ENCODE results near the gene CRP. TPM values are rescaled to one million over a fixed set of nuclear protein-coding genes. Genes with fewer than 3 reads are reported as not detected.

The CRP gene
- total and polyA plus RNA-seq, 9 of the 15 experiments (the other 6 are each of a cell fraction or from before 2014, with no cell fraction given) = 0.69 TPM; not detected in 8

DNA sequence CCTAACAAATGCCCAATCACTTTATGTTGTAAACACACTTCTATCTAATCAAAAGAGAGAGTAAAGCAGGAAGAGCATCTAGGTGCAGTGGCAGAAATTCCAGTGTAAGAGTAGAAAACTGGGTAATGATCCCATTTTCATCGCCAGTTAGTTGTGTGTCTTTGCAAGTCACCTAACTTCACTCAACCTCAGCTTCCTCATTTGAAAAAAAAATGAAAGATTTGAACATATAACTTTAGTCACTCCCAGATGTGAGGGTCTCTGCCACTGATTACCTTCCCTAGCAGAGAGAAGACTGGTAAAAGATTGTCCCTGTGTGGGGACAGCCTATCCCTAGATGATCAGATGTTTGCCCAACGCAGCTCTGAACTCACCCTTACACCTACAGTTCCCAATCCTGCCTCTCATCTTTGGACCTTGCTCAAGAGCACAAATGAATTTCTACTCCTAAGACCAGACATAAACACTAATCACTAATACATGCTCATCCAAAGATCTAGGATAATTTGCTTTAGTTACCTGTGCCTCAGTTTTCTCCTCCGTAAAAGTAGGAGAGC is 41.1 kb upstream of the CRP start (continued):
- no peak for TF ChIP-seq SMARCE1 (IDR thresholded peaks at IDR 0.05)
- no peak for TF ChIP-seq HIVEP1 (CRISPR knock-in tag; IDR thresholded peaks at IDR 0.05)
- TF ChIP-seq, protein P1, sequence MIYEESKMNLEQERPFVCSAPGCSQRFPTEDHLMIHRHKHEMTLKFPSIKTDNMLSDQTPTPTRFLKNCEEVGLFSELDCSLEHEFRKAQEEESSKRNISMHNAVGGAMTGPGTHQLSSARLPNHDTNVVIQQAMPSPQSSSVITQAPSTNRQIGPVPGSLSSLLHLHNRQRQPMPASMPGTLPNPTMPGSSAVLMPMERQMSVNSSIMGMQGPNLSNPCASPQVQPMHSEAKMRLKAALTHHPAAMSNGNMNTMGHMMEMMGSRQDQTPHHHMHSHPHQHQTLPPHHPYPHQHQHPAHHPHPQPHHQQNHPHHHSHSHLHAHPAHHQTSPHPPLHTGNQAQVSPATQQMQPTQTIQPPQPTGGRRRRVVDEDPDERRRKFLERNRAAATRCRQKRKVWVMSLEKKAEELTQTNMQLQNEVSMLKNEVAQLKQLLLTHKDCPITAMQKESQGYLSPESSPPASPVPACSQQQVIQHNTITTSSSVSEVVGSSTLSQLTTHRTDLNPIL (CRISPR knock-in tag; IDR thresholded peaks at IDR 0.05) = no peak

DNA sequence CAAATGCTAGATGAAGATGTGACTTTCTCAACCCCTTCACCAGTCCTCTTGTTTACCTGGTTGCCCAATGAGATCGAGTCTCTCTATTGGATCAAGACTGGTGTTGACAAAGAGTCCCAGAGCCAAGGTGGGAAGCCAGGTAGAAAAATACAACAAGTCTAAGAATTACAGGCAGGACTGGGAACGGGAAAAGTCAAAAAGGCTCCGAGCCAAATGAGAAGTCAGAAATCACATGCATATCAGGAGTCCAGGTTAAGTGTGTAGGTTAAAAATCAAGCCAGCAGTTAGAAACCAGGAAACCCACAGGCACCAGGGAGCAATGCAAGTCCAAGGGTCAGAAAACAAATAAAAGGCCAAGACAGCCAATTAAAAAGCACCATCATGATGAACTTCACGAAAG is 39.0 kb upstream of the CRP start:
- DNase-seq (ENCODE audit: extremely low read depth in 1 of 4, low spot score in 3 of 4) (no peak), FAIRE-seq (no peak), ATAC-seq (no peak)
- POLR2A ChIA-PET = no interaction called here
- Histone ChIP-seq H3K79me2 (ENCODE audit: control insufficient read depth, insufficient read depth, low read length) (no peaks in the 10 kb centered on the region), H3K9me1 (ENCODE audit: control insufficient read depth, insufficient read depth, low read length) (no peaks in the 10 kb centered on the region), H4K20me1 (replicated peaks; ENCODE audit: control insufficient read depth, insufficient read depth, low read length) (no peaks in the 10 kb centered on the region), H3K9me3 (replicated peaks; ENCODE audit: control insufficient read depth, insufficient read depth, low read depth, low read length) (no peaks in the 10 kb centered on the region), H3K27ac (ENCODE audit: extremely low read depth, low read depth, low read length) (no peak overlapping the region), H3K9ac (ENCODE audit: insufficient read depth in 1 of 2, low read depth in 2 of 2, low read length in 2 of 2) (no peak overlapping the region), H3K4me1 (replicated peaks in 1 of 2; ENCODE audit: control insufficient read depth in 2 of 2, insufficient read depth in 2 of 2, low read length in 2 of 2) (no peaks in the 10 kb centered on the region), H3K27me3 (ENCODE audit: control insufficient read depth in 2 of 2, insufficient read depth in 2 of 2, low read length in 2 of 2) (no peaks in the 10 kb centered on the region; a peak in 1 of 5 replicates), H3K4me2 (ENCODE audit: insufficient read depth, low read length) (no peak overlapping the region), H3K36me3 (ENCODE audit: control insufficient read depth, insufficient read depth, low read length) (no peaks in the 10 kb centered on the region), H2AFZ (ENCODE audit: low read depth, low read length) (no peak overlapping the region), H3K4me3 (no peak overlapping the region)
- BruUV-seq (replicated peaks) = no TSS peak
- intact Hi-C loops (cut with micrococcal nuclease) (no loop called here), in situ Hi-C loops (cut with MboI) (no loop called here)
- 0% methylated on average over 4 of the region's 4 CpGs for WGBS (ENCODE audit: insufficient coverage, low coverage, missing lambda C conversion rate)
- CTCF ChIA-PET (ENCODE audit: low intra/inter-chr PET ratio) = no interaction called here
- TF ChIP-seq, protein P2, sequence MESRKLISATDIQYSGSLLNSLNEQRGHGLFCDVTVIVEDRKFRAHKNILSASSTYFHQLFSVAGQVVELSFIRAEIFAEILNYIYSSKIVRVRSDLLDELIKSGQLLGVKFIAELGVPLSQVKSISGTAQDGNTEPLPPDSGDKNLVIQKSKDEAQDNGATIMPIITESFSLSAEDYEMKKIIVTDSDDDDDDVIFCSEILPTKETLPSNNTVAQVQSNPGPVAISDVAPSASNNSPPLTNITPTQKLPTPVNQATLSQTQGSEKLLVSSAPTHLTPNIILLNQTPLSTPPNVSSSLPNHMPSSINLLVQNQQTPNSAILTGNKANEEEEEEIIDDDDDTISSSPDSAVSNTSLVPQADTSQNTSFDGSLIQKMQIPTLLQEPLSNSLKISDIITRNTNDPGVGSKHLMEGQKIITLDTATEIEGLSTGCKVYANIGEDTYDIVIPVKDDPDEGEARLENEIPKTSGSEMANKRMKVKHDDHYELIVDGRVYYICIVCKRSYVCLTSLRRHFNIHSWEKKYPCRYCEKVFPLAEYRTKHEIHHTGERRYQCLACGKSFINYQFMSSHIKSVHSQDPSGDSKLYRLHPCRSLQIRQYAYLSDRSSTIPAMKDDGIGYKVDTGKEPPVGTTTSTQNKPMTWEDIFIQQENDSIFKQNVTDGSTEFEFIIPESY (CRISPR knock-in tag; IDR thresholded peaks at IDR 0.05) = no peak
- TF ChIP-seq HNRNPUL1 (IDR thresholded peaks at IDR 0.05; ENCODE audit: low read length) (no peak), CBX5 (IDR thresholded peaks at IDR 0.05; ENCODE audit: borderline replicate concordance, low read depth) (no peak), ZNF431 (CRISPR knock-in tag; IDR thresholded peaks at IDR 0.05) (no peak)
- TF ChIP-seq, protein P3, sequence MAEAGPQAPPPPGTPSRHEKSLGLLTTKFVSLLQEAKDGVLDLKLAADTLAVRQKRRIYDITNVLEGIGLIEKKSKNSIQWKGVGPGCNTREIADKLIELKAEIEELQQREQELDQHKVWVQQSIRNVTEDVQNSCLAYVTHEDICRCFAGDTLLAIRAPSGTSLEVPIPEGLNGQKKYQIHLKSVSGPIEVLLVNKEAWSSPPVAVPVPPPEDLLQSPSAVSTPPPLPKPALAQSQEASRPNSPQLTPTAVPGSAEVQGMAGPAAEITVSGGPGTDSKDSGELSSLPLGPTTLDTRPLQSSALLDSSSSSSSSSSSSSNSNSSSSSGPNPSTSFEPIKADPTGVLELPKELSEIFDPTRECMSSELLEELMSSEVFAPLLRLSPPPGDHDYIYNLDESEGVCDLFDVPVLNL (CRISPR knock-in tag; IDR thresholded peaks at IDR 0.05; ENCODE audit: low read depth) = no peak
- TF ChIP-seq, protein P4, sequence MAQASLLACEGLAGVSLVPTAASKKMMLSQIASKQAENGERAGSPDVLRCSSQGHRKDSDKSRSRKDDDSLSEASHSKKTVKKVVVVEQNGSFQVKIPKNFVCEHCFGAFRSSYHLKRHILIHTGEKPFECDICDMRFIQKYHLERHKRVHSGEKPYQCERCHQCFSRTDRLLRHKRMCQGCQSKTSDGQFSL (CRISPR knock-in tag; IDR thresholded peaks at IDR 0.05) = no peak
- TF ChIP-seq, protein P4 (tag; IDR thresholded peaks at IDR 0.05) = no peak
- TF ChIP-seq, protein P5, sequence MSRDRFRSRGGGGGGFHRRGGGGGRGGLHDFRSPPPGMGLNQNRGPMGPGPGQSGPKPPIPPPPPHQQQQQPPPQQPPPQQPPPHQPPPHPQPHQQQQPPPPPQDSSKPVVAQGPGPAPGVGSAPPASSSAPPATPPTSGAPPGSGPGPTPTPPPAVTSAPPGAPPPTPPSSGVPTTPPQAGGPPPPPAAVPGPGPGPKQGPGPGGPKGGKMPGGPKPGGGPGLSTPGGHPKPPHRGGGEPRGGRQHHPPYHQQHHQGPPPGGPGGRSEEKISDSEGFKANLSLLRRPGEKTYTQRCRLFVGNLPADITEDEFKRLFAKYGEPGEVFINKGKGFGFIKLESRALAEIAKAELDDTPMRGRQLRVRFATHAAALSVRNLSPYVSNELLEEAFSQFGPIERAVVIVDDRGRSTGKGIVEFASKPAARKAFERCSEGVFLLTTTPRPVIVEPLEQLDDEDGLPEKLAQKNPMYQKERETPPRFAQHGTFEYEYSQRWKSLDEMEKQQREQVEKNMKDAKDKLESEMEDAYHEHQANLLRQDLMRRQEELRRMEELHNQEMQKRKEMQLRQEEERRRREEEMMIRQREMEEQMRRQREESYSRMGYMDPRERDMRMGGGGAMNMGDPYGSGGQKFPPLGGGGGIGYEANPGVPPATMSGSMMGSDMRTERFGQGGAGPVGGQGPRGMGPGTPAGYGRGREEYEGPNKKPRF (IDR thresholded peaks at IDR 0.05; ENCODE audit: low read depth, low read length) = no peak
- TF ChIP-seq, protein P6, sequence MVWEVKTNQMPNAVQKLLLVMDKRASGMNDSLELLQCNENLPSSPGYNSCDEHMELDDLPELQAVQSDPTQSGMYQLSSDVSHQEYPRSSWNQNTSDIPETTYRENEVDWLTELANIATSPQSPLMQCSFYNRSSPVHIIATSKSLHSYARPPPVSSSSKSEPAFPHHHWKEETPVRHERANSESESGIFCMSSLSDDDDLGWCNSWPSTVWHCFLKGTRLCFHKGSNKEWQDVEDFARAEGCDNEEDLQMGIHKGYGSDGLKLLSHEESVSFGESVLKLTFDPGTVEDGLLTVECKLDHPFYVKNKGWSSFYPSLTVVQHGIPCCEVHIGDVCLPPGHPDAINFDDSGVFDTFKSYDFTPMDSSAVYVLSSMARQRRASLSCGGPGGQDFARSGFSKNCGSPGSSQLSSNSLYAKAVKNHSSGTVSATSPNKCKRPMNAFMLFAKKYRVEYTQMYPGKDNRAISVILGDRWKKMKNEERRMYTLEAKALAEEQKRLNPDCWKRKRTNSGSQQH (CRISPR knock-in tag; IDR thresholded peaks at IDR 0.05) = no peak

All from K562 (cell line).